Mucosa of rectum (tissue), 2 donors: Measurements from ENCODE around the gene LRRN4.
"Not testable (repeated sequence)": the region's sequence is repeated elsewhere in the genome, so short reads cannot be mapped to it uniquely, and the experiment has no call there.

ENCODE experiments used
- H3K27ac ChIP-seq, 2 donors: one replicate each; pipeline ENCODE4 v1.7.0; 2013; ENCODE audit warnings: inconsistent platforms in 2 of 2, low read depth in 2 of 2, low read length in 2 of 2
- H3K27me3 ChIP-seq, 2 donors: one replicate each; pipeline ENCODE4 v1.7.0; 2013; ENCODE audit warnings: low read length in 2 of 2; ENCODE audit not compliant: control insufficient read depth in 2 of 2, insufficient read depth in 2 of 2
- H3K36me3 ChIP-seq, 2 donors: one replicate each; pipeline ENCODE4 v1.7.0; 2013; ENCODE audit warnings: low read length in 2 of 2; ENCODE audit not compliant: control insufficient read depth in 2 of 2, insufficient read depth in 2 of 2
- H3K4me1 ChIP-seq, 2 donors: one replicate each; pipeline ENCODE4 v1.7.0; 2013; ENCODE audit warnings: low read length in 2 of 2, mild to moderate bottlenecking in 1 of 2; ENCODE audit not compliant: control insufficient read depth in 2 of 2, insufficient read depth in 2 of 2
- H3K4me3 ChIP-seq, 2 donors: one replicate each; pipeline ENCODE4 v1.7.0; 2013; ENCODE audit warnings: low read length in 2 of 2
- H3K9ac ChIP-seq, 2 donors: one replicate each; pipeline ENCODE4 v1.7.0; 2013; ENCODE audit warnings: low read length in 2 of 2, low read depth in 1 of 2, mild to moderate bottlenecking in 1 of 2
- H3K9me3 ChIP-seq, 2 donors: one replicate each; pipeline ENCODE4 v1.7.0; 2013; ENCODE audit warnings: low read length in 2 of 2; ENCODE audit not compliant: control insufficient read depth in 2 of 2
- donor health status: healthy.
- donor health status: Normal muscosa, but diverticular disease.

Gene LRRN4

DNA sequence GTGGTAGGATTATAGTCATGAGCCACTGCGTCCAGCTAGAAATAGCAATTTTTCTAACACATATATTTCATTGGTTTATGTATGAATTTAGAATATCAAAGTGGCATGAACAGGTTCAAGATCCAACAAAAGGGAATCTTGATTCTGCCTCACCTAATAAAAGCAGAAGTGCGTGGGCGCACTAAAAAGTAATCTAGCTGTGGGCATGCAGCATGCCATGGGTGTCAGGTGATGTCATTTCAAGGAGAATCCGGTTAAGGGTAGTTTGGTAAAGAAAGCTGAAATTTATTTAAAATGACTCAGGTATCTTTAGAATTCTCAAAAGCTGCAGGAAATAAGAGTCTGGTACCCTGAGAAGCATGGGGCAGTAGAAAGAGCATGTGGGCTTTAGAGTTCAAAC, 17.6 kb downstream of the LRRN4 start:
- no peaks in the 10 kb centered on the region for H3K27me3 ChIP-seq
- H3K27ac ChIP-seq = no peak overlapping the region
- no peak overlapping the region for H3K4me3 ChIP-seq
- no peak overlapping the region for H3K9ac ChIP-seq
- no peaks in the 10 kb centered on the region for H3K9me3 ChIP-seq
- H3K4me1 ChIP-seq = no peaks in the 10 kb centered on the region
- H3K36me3 ChIP-seq = peaks cover 46 to 51% of the 10 kb centered on the region in 2 donors

DNA sequence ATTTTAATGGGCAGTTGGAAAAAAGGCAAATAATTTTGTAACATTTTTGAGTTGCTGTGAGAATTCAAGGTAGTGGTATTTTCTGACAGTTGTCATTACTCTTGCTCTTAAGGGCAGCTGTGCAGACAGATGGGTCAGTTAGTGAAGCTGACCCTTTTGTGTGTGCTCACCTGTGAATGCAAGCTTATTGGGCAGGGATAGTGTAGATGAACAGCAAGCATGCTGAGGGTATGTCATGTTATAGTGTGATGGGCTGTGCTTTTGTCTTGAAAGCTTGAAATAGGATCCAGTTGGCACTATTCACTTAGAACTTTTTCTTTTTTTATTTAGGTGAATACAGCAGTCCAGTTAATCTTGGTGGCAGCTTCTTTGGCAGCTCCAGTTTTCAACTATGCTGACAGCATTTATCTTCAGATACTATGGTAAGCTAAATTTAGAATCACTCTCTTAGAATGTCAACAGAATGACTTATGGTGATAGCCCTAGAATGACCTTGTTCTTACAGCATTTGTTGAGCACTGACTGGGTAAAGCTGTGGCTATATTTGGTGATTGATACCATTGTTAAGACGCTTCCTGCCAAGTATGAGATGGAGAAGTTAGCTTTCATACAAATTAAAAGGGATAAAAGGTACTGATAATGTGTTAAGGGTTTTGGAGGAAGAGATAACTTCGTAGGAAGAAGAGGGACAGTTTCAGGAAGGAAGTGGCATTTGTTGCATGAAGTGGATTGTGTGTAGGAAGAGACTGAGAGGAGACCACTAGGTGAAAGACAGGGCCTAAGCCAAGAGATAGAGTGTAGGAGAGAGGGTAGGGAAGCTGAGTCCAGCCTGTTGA, 19.5 kb downstream of the LRRN4 start:
- H3K27ac ChIP-seq = no peak overlapping the region
- no peak overlapping the region for H3K4me3 ChIP-seq

DNA sequence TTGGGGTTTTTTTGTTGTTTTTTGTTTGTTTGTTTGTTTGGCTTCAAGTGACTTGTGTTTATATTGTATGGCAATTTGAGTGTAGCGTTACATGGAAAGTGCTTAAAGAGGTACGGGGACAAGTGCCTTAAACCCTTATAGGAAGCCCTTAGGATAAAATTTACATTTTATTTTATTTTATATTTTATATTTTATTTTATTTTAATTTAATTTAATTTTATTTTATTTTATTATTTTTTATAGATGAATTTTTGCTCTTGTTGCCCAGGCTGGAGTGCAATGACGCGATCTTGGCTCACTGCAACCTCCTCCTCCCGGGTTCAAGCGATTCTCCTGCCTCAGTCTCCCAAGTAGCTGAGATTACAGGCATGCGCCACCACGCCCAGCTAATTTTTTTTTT, 21.0 kb downstream of the LRRN4 start:
- not testable (repeated sequence) for H3K9ac ChIP-seq, H3K4me1 ChIP-seq, H3K4me3 ChIP-seq, H3K27ac ChIP-seq, H3K27me3 ChIP-seq, H3K9me3 ChIP-seq
- H3K36me3 ChIP-seq = peaks cover 35 to 37% of the 10 kb centered on the region in 2 donors

More for the DNA sequence above, 19.5 kb downstream of the LRRN4 start:
- Histone ChIP-seq H3K9me3 (no peaks in the 10 kb centered on the region), H3K4me1 (no peaks in the 10 kb centered on the region), H3K9ac (no peak overlapping the region), H3K27me3 (no peaks in the 10 kb centered on the region), H3K36me3 (peaks cover 41 to 42% of the 10 kb centered on the region in 2 donors)

DNA sequence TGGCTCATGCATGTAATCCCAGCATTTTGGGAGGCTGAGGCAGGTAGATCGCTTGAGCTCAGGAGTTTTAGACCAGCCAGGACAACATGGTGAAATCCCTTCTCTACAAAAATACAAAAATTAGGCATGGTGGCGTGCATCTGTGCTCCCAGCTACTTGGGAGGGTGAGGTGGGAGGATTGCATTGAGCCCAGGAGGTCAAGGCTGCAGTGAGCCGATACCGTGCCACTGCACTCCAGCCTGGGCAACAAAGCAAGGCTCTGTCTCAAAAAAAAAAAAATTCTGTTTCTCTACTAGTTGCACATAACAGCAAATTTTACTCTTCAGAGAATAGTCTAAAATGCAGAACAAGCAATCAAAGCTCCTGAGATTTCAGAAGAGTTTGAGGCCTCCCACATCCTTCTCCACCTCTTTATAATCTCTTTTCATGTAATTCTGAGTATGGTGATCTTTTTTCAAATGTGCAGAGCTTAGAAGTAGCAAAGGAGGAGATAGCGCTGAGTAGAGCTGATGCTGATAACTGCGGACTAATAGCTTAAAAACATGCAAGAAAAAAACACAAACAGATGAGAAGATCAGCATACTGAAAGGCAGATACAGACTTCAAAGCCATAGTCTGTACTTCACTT, 23.3 kb downstream of the LRRN4 start:
- Histone ChIP-seq H3K27me3 (no peaks in the 10 kb centered on the region), H3K27ac (no peak overlapping the region), H3K36me3 (peaks cover 22 to 29% of the 10 kb centered on the region in 2 donors), H3K4me1 (no peaks in the 10 kb centered on the region), H3K4me3 (no peak overlapping the region), H3K9me3 (no peaks in the 10 kb centered on the region), H3K9ac (no peak overlapping the region)

DNA sequence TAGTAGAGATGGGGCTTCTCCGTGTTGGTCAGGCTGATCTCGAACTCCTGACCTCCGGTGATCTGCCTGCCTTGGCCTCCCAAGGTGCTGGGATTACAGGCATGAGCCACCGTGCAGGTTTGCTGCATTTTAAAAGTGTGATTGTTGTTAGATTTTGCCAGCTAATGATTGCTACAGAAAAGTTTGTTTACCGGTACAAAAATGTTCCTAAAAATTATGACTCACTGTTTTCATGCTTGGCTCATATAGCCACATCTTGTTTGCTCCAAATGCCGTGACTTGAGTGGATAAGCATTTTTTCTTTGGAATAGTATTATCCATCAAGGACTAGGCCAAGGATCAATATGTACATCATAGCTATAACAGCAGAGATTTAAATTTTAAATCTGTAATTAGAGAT, 24.3 kb downstream of the LRRN4 start:
- Histone ChIP-seq H3K9ac (no peak overlapping the region), H3K36me3 (peaks cover 27 to 35% of the 10 kb centered on the region in 2 donors), H3K27me3 (no peaks in the 10 kb centered on the region), H3K9me3 (no peaks in the 10 kb centered on the region), H3K4me1 (no peaks in the 10 kb centered on the region), H3K4me3 (no peak overlapping the region), H3K27ac (no peak overlapping the region)

DNA sequence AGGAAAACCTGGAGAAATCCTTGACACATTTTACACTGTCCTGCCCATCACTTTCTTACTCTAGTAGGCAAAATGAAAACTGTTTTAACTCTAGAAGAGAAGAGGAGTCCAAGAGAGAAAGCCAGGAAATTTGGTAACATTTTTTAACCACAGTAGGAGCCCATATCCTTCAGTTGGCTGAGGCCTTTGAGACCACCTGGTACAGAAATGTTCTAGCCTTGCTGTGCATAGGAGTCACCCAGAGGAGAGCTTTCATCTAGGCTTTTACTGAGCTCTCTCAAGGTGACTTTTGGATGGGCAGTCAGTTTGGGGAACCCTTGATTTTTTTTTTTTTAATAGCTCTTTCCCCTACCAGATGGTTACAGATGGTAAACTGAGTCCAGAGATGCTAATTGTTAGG, 25.0 kb downstream of the LRRN4 start:
- Histone ChIP-seq H3K36me3 (peaks cover 26 to 34% of the 10 kb centered on the region in 2 donors), H3K27me3 (no peaks in the 10 kb centered on the region), H3K9me3 (no peaks in the 10 kb centered on the region), H3K27ac (no peak overlapping the region), H3K9ac (no peak overlapping the region), H3K4me3 (no peak overlapping the region), H3K4me1 (no peaks in the 10 kb centered on the region)

DNA sequence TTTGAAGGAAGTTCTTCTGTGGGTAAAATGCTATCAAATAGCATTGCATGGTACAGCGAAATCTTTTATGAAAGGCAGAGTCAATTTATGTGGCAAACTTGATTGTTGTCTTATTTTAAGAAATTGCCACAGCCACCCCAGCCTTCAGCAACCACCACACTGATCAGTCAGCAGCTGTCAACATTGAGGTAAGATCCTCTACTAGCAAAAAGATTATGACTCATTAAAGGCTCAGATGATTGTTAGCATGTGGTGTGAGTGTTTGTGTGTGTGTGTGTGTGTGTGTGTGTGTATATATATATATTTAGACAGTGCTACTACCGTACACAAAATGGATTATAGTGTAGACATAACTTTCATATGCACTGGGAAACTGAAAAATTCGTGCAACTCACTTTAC, 27.8 kb downstream of the LRRN4 start:
- Histone ChIP-seq H3K27me3 (no peaks in the 10 kb centered on the region), H3K4me1 (no peaks in the 10 kb centered on the region), H3K4me3 (no peak overlapping the region), H3K27ac (no peak overlapping the region), H3K9me3 (no peaks in the 10 kb centered on the region), H3K36me3 (peaks cover 27 to 28% of the 10 kb centered on the region in 2 donors), H3K9ac (no peak overlapping the region)

DNA sequence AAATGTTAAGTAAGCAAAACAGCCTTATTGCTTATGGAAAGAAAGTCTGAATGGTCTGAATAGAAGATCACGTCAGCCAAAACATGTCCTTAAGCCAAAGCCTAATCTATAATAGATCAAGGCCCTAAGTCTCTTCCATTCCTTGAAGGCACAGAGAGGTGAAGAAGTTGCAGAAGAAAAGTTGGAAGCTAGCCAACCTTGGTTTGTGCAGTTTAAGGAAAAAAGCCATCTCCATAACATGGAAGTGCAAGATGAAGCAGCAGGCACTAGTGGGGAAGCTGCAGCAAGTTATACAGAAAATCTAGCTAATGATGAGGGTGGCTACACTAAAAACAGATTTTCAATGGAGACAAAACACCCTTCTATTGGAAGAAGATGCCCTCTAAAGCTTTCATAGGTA, 29.1 kb downstream of the LRRN4 start:
- H3K4me3 ChIP-seq = no peak overlapping the region
- no peaks in the 10 kb centered on the region for H3K27me3 ChIP-seq
- H3K9me3 ChIP-seq = no peaks in the 10 kb centered on the region
- no peak overlapping the region for H3K27ac ChIP-seq
- H3K4me1 ChIP-seq = no peaks in the 10 kb centered on the region
- no peak overlapping the region for H3K9ac ChIP-seq
- peaks cover 25 to 27% of the 10 kb centered on the region in 2 donors for H3K36me3 ChIP-seq

DNA sequence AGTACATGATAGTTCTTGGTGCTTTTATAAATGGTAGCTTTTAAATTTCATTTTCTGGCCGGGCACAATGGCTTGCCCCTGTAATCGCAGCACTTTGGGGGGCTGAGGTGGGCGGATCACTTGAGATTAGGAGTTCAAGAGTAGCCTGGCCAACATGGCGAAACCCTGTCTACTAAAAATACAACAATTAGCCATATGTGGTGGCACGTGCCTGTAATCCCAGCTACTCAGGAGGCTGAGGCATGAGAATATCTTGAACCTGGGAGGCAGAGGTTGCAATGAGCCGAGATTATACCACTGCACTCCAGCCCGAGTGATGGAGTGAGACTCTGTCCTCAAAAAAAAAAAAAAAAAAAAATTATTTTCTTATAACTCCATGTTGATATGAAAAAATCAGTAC, 36.0 kb downstream of the LRRN4 start:
- Histone ChIP-seq H3K9me3 (no peaks in the 10 kb centered on the region), H3K27ac (no peak overlapping the region), H3K27me3 (no peaks in the 10 kb centered on the region), H3K9ac (no peak overlapping the region), H3K36me3 (peaks cover 15 to 25% of the 10 kb centered on the region in 2 donors), H3K4me1 (no peaks in the 10 kb centered on the region), H3K4me3 (no peak overlapping the region)

DNA sequence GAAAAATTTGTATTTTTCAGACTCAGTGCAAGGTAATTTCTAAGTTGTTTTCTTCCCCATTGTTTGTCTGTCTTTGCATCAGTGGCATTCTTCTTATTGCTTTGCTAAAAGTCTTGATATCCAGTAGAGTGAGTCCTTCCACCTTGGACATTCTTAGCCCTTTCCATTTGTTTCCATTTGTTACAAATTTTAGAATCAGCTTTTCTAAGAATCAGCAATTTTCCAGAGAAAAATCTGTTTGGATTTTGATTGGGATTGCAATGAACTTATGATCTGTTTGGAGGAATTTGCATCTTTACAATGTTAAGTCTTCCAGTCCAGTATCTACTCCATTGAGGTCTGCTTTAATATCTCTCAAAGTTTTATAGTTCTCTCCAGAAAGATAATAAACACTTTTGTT, 36.4 kb downstream of the LRRN4 start:
- H3K9me3 ChIP-seq = no peaks in the 10 kb centered on the region
- H3K4me3 ChIP-seq = no peak overlapping the region
- no peaks in the 10 kb centered on the region for H3K27me3 ChIP-seq
- H3K36me3 ChIP-seq = peaks cover 18 to 29% of the 10 kb centered on the region in 2 donors
- no peaks in the 10 kb centered on the region for H3K4me1 ChIP-seq
- no peak overlapping the region for H3K27ac ChIP-seq
- no peak overlapping the region for H3K9ac ChIP-seq
